ENCODE data around the gene THUMPD2.

The THUMPD2 gene

DNA sequence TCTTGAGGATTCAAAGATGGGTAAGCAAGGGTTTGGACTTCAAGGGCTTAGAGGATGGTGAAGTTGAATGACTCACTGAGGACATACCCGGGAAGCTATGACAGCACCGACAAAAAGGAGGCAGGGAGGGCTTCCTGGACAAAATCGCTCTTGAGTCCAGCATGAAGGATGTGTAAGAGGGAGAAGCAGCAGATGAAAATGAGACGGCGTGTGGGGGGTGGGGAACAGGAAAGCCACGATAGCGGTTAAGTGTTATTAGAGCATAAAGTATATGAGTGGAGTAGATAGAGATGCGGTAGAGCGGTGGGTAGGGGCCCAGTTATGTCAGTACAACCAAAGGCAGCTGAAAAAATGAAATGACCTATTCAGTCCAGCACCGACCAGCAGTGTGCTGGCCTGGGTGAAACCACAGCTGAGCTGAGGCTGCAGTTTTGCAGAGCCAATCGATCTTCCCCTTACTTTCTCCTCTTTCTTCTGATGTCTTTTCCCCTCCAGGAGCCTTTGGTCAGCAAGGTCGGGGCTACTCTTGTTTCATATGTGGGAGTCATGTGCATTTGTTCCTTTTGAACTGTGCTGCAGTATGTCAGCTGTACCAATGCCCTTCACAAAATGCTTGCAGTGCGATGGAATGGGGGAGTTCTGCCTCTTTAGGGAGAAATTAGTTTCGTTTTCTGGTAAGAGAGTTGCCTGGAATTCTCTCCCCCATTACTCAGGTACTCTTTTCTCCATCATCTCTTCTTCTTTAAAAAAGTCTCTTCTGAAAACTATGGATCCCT lies 2.0 kb upstream of the THUMPD2 start:
- H2AFZ ChIP-seq (ENCODE audit: low read length): no peak overlapping the region
- peak; percentile 16 for DNase-seq
- H3K79me2 ChIP-seq (ENCODE audit: low read length): peaks cover 30% of the 10 kb centered on the region
- no peaks in the 10 kb centered on the region for H4K20me1 ChIP-seq (ENCODE audit: insufficient read depth, low read length)
- no peaks in the 10 kb centered on the region for H3K9me3 ChIP-seq (replicated peaks; ENCODE audit: insufficient read depth, low read length)
- no peak overlapping the region for H3K9ac ChIP-seq (ENCODE audit: low read length)
- H3F3A ChIP-seq (ENCODE audit: insufficient read depth, low read length): 0 out of 2 replicates have a peak, but pooled peaks cover 4% of the 10 kb centered on the region
- H3K36me3 ChIP-seq (replicated peaks; ENCODE audit: insufficient read depth, low read length): no peaks in the 10 kb centered on the region
- peaks cover 16% of the 10 kb centered on the region for H3K4me1 ChIP-seq (ENCODE audit: low read length)
- no peaks in the 10 kb centered on the region for H3K27me3 ChIP-seq (replicated peaks; ENCODE audit: insufficient read depth, low read length)
- no peaks in the 10 kb centered on the region for H3K9me2 ChIP-seq (replicated peaks; ENCODE audit: insufficient read depth, low read length)
- peak overlapping the region; percentile 34; the same call in 1 of the 2 replicates for H3K4me2 ChIP-seq (ENCODE audit: low read depth, low read length)
- no peak overlapping the region for H3K4me3 ChIP-seq (ENCODE audit: low read length)
- no peak overlapping the region for H3K27ac ChIP-seq (ENCODE audit: low read length)
- TF ChIP-seq EZH2 (optimal IDR thresholded peaks at IDR 0.05; ENCODE audit: low read depth, low read length) (no peak), EZH2phosphoT487 (IDR thresholded peaks at IDR 0.05; ENCODE audit: low read length) (no peak)
- TF ChIP-seq, protein P1, sequence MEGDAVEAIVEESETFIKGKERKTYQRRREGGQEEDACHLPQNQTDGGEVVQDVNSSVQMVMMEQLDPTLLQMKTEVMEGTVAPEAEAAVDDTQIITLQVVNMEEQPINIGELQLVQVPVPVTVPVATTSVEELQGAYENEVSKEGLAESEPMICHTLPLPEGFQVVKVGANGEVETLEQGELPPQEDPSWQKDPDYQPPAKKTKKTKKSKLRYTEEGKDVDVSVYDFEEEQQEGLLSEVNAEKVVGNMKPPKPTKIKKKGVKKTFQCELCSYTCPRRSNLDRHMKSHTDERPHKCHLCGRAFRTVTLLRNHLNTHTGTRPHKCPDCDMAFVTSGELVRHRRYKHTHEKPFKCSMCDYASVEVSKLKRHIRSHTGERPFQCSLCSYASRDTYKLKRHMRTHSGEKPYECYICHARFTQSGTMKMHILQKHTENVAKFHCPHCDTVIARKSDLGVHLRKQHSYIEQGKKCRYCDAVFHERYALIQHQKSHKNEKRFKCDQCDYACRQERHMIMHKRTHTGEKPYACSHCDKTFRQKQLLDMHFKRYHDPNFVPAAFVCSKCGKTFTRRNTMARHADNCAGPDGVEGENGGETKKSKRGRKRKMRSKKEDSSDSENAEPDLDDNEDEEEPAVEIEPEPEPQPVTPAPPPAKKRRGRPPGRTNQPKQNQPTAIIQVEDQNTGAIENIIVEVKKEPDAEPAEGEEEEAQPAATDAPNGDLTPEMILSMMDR (IDR thresholded peaks at IDR 0.05; ENCODE audit: low read length): no peak

DNA sequence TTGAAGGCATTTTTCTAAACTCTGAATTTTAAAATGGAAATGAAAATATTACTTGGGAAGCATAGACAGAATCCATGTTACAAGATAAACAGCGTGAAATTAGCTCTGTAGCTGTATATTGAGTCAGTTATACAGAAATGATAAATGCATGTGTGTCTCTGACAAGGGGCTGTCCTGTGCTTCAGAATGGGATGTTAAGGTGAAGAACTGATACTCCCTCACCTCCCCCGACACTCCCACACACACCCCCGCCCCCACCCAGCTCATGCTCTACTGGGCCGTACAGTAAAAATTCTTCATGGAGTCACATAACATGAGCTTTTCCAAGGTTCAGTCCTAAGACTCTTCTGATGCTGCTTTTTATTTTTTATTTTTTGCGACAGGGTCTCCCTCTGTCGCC lies 869 bp upstream of the THUMPD2 start:
- Histone ChIP-seq H3K79me2 (ENCODE audit: low read length) (peaks cover 40% of the 10 kb centered on the region), H2AFZ (ENCODE audit: low read length) (no peak overlapping the region), H3K27ac (ENCODE audit: low read length) (no peak overlapping the region), H3K4me1 (ENCODE audit: low read length) (peaks cover 16% of the 10 kb centered on the region), H4K20me1 (ENCODE audit: insufficient read depth, low read length) (no peaks in the 10 kb centered on the region), H3K9ac (ENCODE audit: low read length) (no peak overlapping the region), H3K9me2 (replicated peaks; ENCODE audit: insufficient read depth, low read length) (no peaks in the 10 kb centered on the region), H3K9me3 (replicated peaks; ENCODE audit: insufficient read depth, low read length) (no peaks in the 10 kb centered on the region), H3K36me3 (replicated peaks; ENCODE audit: insufficient read depth, low read length) (no peaks in the 10 kb centered on the region), H3K4me3 (ENCODE audit: low read length) (no peak overlapping the region), H3F3A (ENCODE audit: insufficient read depth, low read length) (0 out of 2 replicates have a peak, but pooled peaks cover 4% of the 10 kb centered on the region), H3K4me2 (ENCODE audit: low read depth, low read length) (no peak overlapping the region; the same call in 1 of the 2 replicates), H3K27me3 (replicated peaks; ENCODE audit: insufficient read depth, low read length) (no peaks in the 10 kb centered on the region)
- DNase-seq: no peak
- TF ChIP-seq EZH2 (optimal IDR thresholded peaks at IDR 0.05; ENCODE audit: low read depth, low read length) (no peak), EZH2phosphoT487 (IDR thresholded peaks at IDR 0.05; ENCODE audit: low read length) (no peak)
- TF ChIP-seq, protein P1 (IDR thresholded peaks at IDR 0.05; ENCODE audit: low read length): no peak

DNA sequence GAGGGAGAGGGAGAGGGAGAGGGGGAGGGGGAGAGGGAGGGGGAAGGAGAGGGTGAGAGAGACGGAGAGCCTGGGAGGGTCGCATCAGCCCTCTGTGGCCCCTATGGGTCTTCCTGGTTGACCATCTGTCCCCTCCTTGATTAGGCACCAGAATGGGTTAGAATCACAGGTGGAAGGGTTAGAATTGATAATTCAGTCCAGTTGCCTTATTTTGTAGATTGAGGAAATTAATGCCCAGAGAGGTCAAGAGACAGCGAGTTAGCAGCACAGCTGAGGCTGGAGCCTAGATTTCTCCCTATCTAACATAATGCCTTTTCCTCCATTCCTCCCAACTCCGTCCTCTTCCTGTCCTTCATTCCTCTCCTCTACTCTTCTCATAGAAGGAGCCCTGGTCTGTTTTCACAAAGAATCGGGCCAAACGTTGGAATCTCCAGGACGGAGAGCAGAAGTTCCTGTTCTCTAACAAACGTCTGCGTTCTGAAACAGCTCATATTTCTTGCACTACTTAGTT lies 338 bp upstream of the THUMPD2 start:
- peak overlapping the region; percentile 73 for H3K4me3 ChIP-seq (ENCODE audit: low read length)
- H3K4me1 ChIP-seq (ENCODE audit: low read length): peaks cover 16% of the 10 kb centered on the region
- H2AFZ ChIP-seq (ENCODE audit: low read length): peak overlapping the region; percentile 78
- peak overlapping the region; percentile 87; the same call in 1 of the 2 replicates for H3K9ac ChIP-seq (ENCODE audit: low read length)
- TF ChIP-seq, protein P1 (IDR thresholded peaks at IDR 0.05; ENCODE audit: low read length): no peak
- TF ChIP-seq EZH2phosphoT487 (IDR thresholded peaks at IDR 0.05; ENCODE audit: low read length): no peak
- TF ChIP-seq EZH2 (optimal IDR thresholded peaks at IDR 0.05; ENCODE audit: low read depth, low read length): no peak
- no peaks in the 10 kb centered on the region for H3K9me2 ChIP-seq (replicated peaks; ENCODE audit: insufficient read depth, low read length)
- 0 out of 2 replicates have a peak, but pooled peaks cover 4% of the 10 kb centered on the region for H3F3A ChIP-seq (ENCODE audit: insufficient read depth, low read length)
- no peak overlapping the region for H3K27ac ChIP-seq (ENCODE audit: low read length)
- H3K27me3 ChIP-seq (replicated peaks; ENCODE audit: insufficient read depth, low read length): no peaks in the 10 kb centered on the region
- H3K9me3 ChIP-seq (replicated peaks; ENCODE audit: insufficient read depth, low read length): no peaks in the 10 kb centered on the region
- peak overlapping the region; percentile 66 for H3K4me2 ChIP-seq (ENCODE audit: low read depth, low read length)
- H3K79me2 ChIP-seq (ENCODE audit: low read length): peaks cover 44% of the 10 kb centered on the region
- no peaks in the 10 kb centered on the region for H4K20me1 ChIP-seq (ENCODE audit: insufficient read depth, low read length)
- no peaks in the 10 kb centered on the region for H3K36me3 ChIP-seq (replicated peaks; ENCODE audit: insufficient read depth, low read length)
- DNase-seq: no peak
